SK-N-SH (cell line): ENCODE data around the gene NT5C3A.

Experiments used
- EP300 ChIP-seq, 2 experiments: IDR thresholded peaks; 2 replicates each; pipeline versions ENCODE4 v1.4.0 to v1.6.1; 2012; ENCODE audit warnings: borderline replicate concordance in 1 of 2, low read depth in 1 of 2, low read length in 1 of 2
- FOXM1 ChIP-seq: IDR thresholded peaks from 2 replicates; pipeline ENCODE4 v1.4.0; 2012; ENCODE audit warnings: low read depth, mild to moderate bottlenecking
- RAD21 ChIP-seq: IDR thresholded peaks from 2 replicates; pipeline ENCODE4 v1.6.1; 2012; ENCODE audit warnings: mild to moderate bottlenecking, low read length
- TAF1 ChIP-seq: IDR thresholded peaks from 2 replicates; pipeline ENCODE4 v1.6.1; 2012; ENCODE audit warnings: low read depth, mild to moderate bottlenecking, low read length, moderate library complexity, borderline replicate concordance
- ZBTB33 ChIP-seq: IDR thresholded peaks from 2 replicates; pipeline ENCODE4 v1.4.0; 2012; ENCODE audit warnings: low read depth, borderline replicate concordance
- TF ChIP-seq, protein P1 (sequence below): fragments of 200-600 bp; sonication (generic); IDR thresholded peaks from 2 replicates; pipeline ENCODE4 v1.6.1; 2017; ENCODE audit warnings: antibody characterized with exemption, mild to moderate bottlenecking, moderate library complexity
- TF ChIP-seq, protein P2 (sequence below): IDR thresholded peaks from 2 replicates; pipeline ENCODE4 v1.4.0; 2012; ENCODE audit warnings: low read depth

DNA sequence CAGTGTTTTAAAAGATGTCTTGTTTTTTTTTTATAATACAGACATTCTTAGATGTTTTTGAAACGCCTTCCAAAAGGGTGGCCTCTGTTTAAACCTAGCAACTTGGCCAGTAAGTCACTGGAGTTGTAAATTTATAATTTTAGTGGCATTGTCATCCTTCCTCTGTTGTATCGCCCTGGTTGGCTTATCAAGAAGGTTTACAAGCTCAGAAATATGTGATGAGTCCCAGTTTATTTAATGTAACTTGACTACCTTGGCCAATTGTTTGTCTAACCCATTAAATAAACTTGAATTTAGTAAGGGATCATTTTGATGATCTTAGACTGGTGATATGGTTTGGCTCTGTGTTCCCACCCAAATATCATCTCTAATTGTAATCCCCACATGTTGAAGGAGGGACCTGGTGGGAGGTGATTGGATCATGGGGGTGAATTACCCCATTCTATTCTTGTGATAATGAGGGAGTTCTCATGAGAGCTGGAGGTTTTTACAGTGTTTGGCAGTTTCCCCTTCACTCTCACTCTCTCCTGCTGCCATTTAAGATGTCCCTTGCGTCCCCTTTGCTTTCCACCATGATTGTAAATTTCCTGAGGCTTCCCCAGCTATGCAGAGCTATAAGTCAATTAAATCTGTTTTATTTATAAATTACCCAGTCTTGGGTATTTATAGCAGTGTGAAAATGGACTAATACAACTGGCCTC, 13.4 kb upstream of the NT5C3A start:
- TF ChIP-seq, protein P1, sequence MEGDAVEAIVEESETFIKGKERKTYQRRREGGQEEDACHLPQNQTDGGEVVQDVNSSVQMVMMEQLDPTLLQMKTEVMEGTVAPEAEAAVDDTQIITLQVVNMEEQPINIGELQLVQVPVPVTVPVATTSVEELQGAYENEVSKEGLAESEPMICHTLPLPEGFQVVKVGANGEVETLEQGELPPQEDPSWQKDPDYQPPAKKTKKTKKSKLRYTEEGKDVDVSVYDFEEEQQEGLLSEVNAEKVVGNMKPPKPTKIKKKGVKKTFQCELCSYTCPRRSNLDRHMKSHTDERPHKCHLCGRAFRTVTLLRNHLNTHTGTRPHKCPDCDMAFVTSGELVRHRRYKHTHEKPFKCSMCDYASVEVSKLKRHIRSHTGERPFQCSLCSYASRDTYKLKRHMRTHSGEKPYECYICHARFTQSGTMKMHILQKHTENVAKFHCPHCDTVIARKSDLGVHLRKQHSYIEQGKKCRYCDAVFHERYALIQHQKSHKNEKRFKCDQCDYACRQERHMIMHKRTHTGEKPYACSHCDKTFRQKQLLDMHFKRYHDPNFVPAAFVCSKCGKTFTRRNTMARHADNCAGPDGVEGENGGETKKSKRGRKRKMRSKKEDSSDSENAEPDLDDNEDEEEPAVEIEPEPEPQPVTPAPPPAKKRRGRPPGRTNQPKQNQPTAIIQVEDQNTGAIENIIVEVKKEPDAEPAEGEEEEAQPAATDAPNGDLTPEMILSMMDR = no peak
- TF ChIP-seq FOXM1 = no peak
- TF ChIP-seq ZBTB33 = no peak
- no peak for TF ChIP-seq RAD21
- TF ChIP-seq TAF1 = no peak
- TF ChIP-seq, protein P2, sequence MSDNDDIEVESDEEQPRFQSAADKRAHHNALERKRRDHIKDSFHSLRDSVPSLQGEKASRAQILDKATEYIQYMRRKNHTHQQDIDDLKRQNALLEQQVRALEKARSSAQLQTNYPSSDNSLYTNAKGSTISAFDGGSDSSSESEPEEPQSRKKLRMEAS = no peak
- TF ChIP-seq EP300 (IDR thresholded peaks at IDR 0.05; ENCODE audit: borderline replicate concordance in 1 of 2, low read depth in 1 of 2, low read length in 1 of 2) = no peak
